ENCODE results near the gene GMFB. TPM values are rescaled to one million over a fixed set of nuclear protein-coding genes. Genes with fewer than 3 reads are reported as not detected.

Gene GMFB
- total RNA-seq, 4 donors from 2014 or later, result 15.9 to 23.0 (median 19.1) TPM

- DNase-seq (ENCODE audit: low spot score in 2 of 2), result no peak
- no peak overlapping the region for H3K4me3 ChIP-seq (ENCODE audit: low read depth, poor library complexity, severe bottlenecking)
- intact Hi-C loops (cut with DNase I; ENCODE audit: low total_unique reads), result no loop called here
- 85 to 91% methylated on average over 3 of the region's 3 CpGs for WGBS, 2 donors
- TF ChIP-seq, protein P1, sequence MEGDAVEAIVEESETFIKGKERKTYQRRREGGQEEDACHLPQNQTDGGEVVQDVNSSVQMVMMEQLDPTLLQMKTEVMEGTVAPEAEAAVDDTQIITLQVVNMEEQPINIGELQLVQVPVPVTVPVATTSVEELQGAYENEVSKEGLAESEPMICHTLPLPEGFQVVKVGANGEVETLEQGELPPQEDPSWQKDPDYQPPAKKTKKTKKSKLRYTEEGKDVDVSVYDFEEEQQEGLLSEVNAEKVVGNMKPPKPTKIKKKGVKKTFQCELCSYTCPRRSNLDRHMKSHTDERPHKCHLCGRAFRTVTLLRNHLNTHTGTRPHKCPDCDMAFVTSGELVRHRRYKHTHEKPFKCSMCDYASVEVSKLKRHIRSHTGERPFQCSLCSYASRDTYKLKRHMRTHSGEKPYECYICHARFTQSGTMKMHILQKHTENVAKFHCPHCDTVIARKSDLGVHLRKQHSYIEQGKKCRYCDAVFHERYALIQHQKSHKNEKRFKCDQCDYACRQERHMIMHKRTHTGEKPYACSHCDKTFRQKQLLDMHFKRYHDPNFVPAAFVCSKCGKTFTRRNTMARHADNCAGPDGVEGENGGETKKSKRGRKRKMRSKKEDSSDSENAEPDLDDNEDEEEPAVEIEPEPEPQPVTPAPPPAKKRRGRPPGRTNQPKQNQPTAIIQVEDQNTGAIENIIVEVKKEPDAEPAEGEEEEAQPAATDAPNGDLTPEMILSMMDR (IDR thresholded peaks at IDR 0.05), result no peak
These were observed 12.7 kb upstream of the GMFB start for GRCh38 chr14:54501480-54501879.

GRCh38 chr14:54500744-54501143 is 12.0 kb upstream of the GMFB start:
- intact Hi-C loops (cut with DNase I; ENCODE audit: low total_unique reads), result no loop called here
- WGBS, 2 donors, result 80 to 87% methylated on average over 3 of the region's 3 CpGs
- no peak for DNase-seq (ENCODE audit: low spot score in 2 of 2)

DNA sequence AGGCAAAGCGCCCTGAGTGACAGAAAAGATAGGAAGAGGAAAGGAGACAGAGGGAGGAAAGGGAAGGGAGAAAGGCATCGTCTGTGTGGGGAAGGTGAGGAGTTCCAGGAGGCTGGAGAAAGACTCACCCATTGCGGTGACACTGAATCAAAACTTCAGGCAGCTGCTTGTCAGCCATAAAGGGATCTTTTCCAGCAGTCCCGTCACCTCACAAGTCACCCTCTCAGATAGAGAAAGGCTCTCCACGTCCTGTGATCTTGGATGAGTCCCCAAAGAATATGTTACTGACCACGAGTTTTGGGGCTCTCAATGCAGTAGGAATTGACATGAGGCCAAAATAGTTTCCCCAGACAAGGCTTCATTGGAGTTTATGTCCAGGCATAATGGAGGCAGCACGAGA is 9.8 kb upstream of the GMFB start:
- TF ChIP-seq POLR2A (IDR thresholded peaks at IDR 0.05), result no peak
- TF ChIP-seq, protein P1 (IDR thresholded peaks at IDR 0.05), result no peak
- intact Hi-C loops (cut with DNase I; ENCODE audit: low total_unique reads), result no loop called here
- H3K4me3 ChIP-seq (ENCODE audit: low read depth, poor library complexity, severe bottlenecking), result no peak overlapping the region
- no peak for DNase-seq (ENCODE audit: low spot score in 2 of 2)
- 79 to 82% methylated on average over 7 of the region's 7 CpGs for WGBS, 2 donors

More at GRCh38 chr14:54500744-54501143, 12.0 kb upstream of the GMFB start:
- no peak overlapping the region for H3K4me3 ChIP-seq (ENCODE audit: low read depth, poor library complexity, severe bottlenecking)
- no peak for TF ChIP-seq POLR2A (IDR thresholded peaks at IDR 0.05)
- TF ChIP-seq, protein P1 (IDR thresholded peaks at IDR 0.05), result no peak

DNA sequence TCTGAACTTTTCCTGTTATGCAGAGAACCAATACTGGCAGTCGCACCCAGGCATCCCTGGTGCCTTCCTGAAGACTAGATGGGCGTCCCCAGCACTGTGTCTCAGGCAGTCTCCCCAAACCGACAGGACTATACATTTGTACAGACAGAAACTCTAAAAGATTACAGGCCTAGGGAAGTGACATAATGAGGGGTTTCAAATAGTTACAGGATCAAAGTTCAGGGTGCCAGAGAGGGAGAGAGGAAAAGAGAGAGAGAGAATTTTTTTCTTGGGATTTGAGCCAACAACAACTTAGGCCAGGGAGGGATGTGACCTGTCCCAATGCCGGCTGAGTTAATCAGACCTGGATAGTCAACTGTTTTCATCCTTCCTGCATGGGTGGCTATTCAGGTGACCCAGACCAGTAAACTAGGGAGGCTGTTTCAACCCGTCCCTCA is 9.3 kb upstream of the GMFB start:
- DNase-seq (ENCODE audit: low spot score in 2 of 2), result no peak
- intact Hi-C loops (cut with DNase I; ENCODE audit: low total_unique reads), result no loop called here
- 75 to 86% methylated on average over 5 of the region's 5 CpGs for WGBS, 2 donors

GRCh38 chr14:54497224-54497623 is 8.4 kb upstream of the GMFB start:
- no peak for DNase-seq (ENCODE audit: low spot score in 2 of 2)
- 79 to 85% methylated on average over 2 of the region's 2 CpGs for WGBS, 2 donors
- intact Hi-C loops (cut with DNase I; ENCODE audit: low total_unique reads), result no loop called here
- H3K4me3 ChIP-seq (ENCODE audit: low read depth, poor library complexity, severe bottlenecking), result no peak overlapping the region
- no peak for TF ChIP-seq POLR2A (IDR thresholded peaks at IDR 0.05)
- TF ChIP-seq, protein P1 (IDR thresholded peaks at IDR 0.05), result no peak

More for the DNA sequence above, 9.3 kb upstream of the GMFB start:
- H3K4me3 ChIP-seq (ENCODE audit: low read depth, poor library complexity, severe bottlenecking), result no peak overlapping the region
- TF ChIP-seq, protein P1 (IDR thresholded peaks at IDR 0.05), result no peak
- TF ChIP-seq POLR2A (IDR thresholded peaks at IDR 0.05), result no peak

DNA sequence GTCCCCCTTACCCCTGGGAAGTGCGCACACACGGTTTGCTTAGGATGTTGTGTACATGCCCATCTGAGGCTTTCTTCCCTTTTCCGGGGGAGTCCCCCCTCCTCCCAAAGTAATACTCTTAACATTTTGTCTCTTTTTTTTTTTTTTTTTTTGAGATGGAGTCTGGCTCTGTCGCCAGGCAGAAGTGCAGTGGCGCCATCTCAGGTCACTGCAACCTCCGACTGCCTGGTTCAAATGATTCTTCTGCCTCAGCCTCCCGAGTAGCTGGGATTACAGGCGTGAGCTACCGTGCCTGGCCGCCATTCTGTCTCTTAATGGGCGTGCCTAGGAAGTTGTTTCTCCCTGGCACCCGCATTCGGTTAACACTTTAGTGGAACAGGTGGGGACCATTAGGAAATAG is 4.5 kb upstream of the GMFB start:
- intact Hi-C loops (cut with DNase I; ENCODE audit: low total_unique reads), result no loop called here
- DNase-seq (ENCODE audit: low spot score in 2 of 2), result no peak
- TF ChIP-seq POLR2A (IDR thresholded peaks at IDR 0.05), result no peak
- TF ChIP-seq, protein P1 (IDR thresholded peaks at IDR 0.05), result no peak
- H3K4me3 ChIP-seq (ENCODE audit: low read depth, poor library complexity, severe bottlenecking), result no peak overlapping the region
- 46 to 51% methylated on average over 13 of the region's 13 CpGs for WGBS, 2 donors

All from lower leg skin (tissue), 4 donors.